ENCODE measurements around the gene COX15. TPM values are rescaled to one million over a fixed set of nuclear protein-coding genes. Genes with fewer than 3 reads are reported as not detected.

The COX15 gene
- total and polyA plus RNA-seq, 2 of the 8 experiments (the other 6 are each of a cell fraction or from before 2014, with no cell fraction given): 17.5 to 36.6 TPM

Other genes starting within 250 kb of the COX15 start
- gene NKX2-3, start 199.2 kb downstream of the COX15 start, total RNA-seq (2021; fragmentation: NEBNext Ultra II Directional; extraction: Animal tissue kit (Norgen Biotek cat#: 25700)): not detected in 2 replicates
- gene NKX2-3, start 199.2 kb downstream of the COX15 start, polyA plus RNA-seq (2011; rRNA removed): not detected in 2 replicates
- 17.2 and 20.6 TPM in 2 replicates for gene SLC25A28, start 111.7 kb downstream of the COX15 start, total RNA-seq (2021; fragmentation: NEBNext Ultra II Directional; extraction: Animal tissue kit (Norgen Biotek cat#: 25700))
- 16.3 and 18.5 TPM in 2 replicates for gene SLC25A28, start 111.7 kb downstream of the COX15 start, polyA plus RNA-seq (2011; rRNA removed)
- 14.3 and 15.6 TPM in 2 replicates for gene ENTPD7, start 72.6 kb downstream of the COX15 start, total RNA-seq (2021; fragmentation: NEBNext Ultra II Directional; extraction: Animal tissue kit (Norgen Biotek cat#: 25700))
- gene ENTPD7, start 72.6 kb downstream of the COX15 start, polyA plus RNA-seq (2011; rRNA removed): 3.9 and 5.0 TPM in 2 replicates
- gene CUTC, start 107 bp upstream of the COX15 start, total RNA-seq (2021; fragmentation: NEBNext Ultra II Directional; extraction: Animal tissue kit (Norgen Biotek cat#: 25700)): 25.6 and 27.2 TPM in 2 replicates
- gene CUTC, start 107 bp upstream of the COX15 start, polyA plus RNA-seq (2011; rRNA removed): 18.3 and 25.3 TPM in 2 replicates
- 0.42 and 1.1 TPM in 2 replicates for gene ABCC2, start 50.5 kb upstream of the COX15 start, total RNA-seq (2021; fragmentation: NEBNext Ultra II Directional; extraction: Animal tissue kit (Norgen Biotek cat#: 25700))
- gene ABCC2, start 50.5 kb upstream of the COX15 start, polyA plus RNA-seq (2011; rRNA removed): 0.44 and 0.74 TPM in 2 replicates